ENCODE results near the gene IL17REL. TPM values are rescaled to one million over a fixed set of nuclear protein-coding genes. Genes with fewer than 3 reads are reported as not detected.

IL17REL gene
- total and polyA plus RNA-seq, 12 donors = not detected

- Histone ChIP-seq H3K4me1 (replicated peaks in 1 of 2) (no peaks in the 10 kb centered on the region), H3K9me3 (replicated peaks in 1 of 3) (no peaks in the 10 kb centered on the region), H3K4me3 (no peak overlapping the region), H3K27me3 (peaks cover 23% of the 10 kb centered on the region), H3K27ac (no peak overlapping the region), H3K36me3 (replicated peaks in 1 of 2) (no peaks in the 10 kb centered on the region)
- no peak for DNase-seq
- TF ChIP-seq, protein P1, sequence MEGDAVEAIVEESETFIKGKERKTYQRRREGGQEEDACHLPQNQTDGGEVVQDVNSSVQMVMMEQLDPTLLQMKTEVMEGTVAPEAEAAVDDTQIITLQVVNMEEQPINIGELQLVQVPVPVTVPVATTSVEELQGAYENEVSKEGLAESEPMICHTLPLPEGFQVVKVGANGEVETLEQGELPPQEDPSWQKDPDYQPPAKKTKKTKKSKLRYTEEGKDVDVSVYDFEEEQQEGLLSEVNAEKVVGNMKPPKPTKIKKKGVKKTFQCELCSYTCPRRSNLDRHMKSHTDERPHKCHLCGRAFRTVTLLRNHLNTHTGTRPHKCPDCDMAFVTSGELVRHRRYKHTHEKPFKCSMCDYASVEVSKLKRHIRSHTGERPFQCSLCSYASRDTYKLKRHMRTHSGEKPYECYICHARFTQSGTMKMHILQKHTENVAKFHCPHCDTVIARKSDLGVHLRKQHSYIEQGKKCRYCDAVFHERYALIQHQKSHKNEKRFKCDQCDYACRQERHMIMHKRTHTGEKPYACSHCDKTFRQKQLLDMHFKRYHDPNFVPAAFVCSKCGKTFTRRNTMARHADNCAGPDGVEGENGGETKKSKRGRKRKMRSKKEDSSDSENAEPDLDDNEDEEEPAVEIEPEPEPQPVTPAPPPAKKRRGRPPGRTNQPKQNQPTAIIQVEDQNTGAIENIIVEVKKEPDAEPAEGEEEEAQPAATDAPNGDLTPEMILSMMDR (IDR thresholded peaks at IDR 0.05) = no peak
- no peak for TF ChIP-seq POLR2A (IDR thresholded peaks at IDR 0.05)
- intact Hi-C loops (cut with DNase I) = no loop called here
- 86 to 94% (median 89%) methylated on average over 3 to 16 of the region's 16 CpGs; no CpG with 5 or more reads in 1 of the 4 donors for WGBS, 4 donors
These were observed 34.8 kb upstream of the IL17REL start for GRCh38 chr22:50047346-50047745.

DNA sequence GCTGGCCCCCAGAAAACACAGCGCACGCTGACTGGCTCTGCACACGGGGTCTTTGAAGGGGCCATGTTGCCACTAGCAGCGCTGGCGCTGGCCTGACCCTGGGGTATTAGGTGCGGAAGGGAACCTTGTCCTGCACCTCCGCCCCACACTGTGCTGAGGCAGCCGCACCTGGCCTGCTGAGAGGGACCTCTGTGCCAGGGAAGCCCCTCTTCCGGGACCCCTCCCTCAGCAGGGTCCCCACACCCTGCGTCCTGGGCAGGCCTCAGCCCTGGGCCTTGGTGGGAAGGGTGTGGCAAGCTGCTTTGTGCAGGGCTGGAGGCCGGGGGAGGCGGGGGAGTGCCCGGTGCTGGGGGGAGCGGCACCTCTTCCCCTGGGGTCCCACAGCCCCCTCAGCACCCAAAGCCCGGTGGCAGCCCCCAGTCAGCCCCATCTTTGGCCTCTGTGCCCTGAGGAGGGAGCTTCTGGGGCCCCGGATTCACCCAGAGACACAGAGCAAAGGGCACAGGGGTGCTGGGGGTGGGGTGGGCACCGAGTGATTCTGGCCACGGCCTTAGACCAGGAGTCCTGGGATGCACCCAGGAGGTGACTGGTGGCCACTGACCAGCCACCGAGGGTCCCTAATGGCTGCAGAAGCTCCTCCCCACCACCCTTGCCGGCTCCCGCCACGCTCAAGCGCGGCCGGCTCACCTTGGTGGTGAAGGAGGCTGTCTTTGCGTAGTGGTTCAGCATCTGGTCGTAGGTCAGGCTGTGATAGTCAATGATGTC is 34.1 kb upstream of the IL17REL start:
- Histone ChIP-seq H3K36me3 (replicated peaks in 1 of 2) (no peaks in the 10 kb centered on the region), H3K9me3 (replicated peaks in 1 of 3) (no peaks in the 10 kb centered on the region), H3K27ac (no peak overlapping the region), H3K4me1 (replicated peaks in 1 of 2) (no peaks in the 10 kb centered on the region), H3K4me3 (no peak overlapping the region), H3K27me3 (peaks cover 23% of the 10 kb centered on the region)
- intact Hi-C loops (cut with DNase I) = no loop called here
- WGBS, 4 donors = 84 to 97% (median 86%) methylated on average over 7 to 27 of the region's 27 CpGs
- no peak for DNase-seq
- TF ChIP-seq, protein P1 (IDR thresholded peaks at IDR 0.05) = no peak
- TF ChIP-seq POLR2A (IDR thresholded peaks at IDR 0.05) = no peak

GRCh38 chr22:50046019-50046415 is 33.5 kb upstream of the IL17REL start:
- Histone ChIP-seq H3K27me3 (peaks cover 24% of the 10 kb centered on the region), H3K4me3 (no peak overlapping the region), H3K4me1 (replicated peaks in 1 of 2) (no peaks in the 10 kb centered on the region), H3K9me3 (replicated peaks in 1 of 3) (no peaks in the 10 kb centered on the region), H3K36me3 (replicated peaks in 1 of 2) (no peaks in the 10 kb centered on the region), H3K27ac (no peak overlapping the region)
- no peak for DNase-seq
- 73 to 87% (median 77%) methylated on average over 2 to 19 of the region's 19 CpGs for WGBS, 4 donors
- intact Hi-C loops (cut with DNase I) = no loop called here
- TF ChIP-seq, protein P1 (IDR thresholded peaks at IDR 0.05) = no peak
- TF ChIP-seq POLR2A (IDR thresholded peaks at IDR 0.05) = no peak

- no peak for DNase-seq
- Histone ChIP-seq H3K27me3 (peaks cover 27% of the 10 kb centered on the region), H3K4me1 (replicated peaks in 1 of 2) (no peaks in the 10 kb centered on the region), H3K27ac (no peak overlapping the region), H3K36me3 (replicated peaks in 1 of 2) (no peaks in the 10 kb centered on the region), H3K4me3 (no peak overlapping the region), H3K9me3 (replicated peaks in 1 of 3) (no peaks in the 10 kb centered on the region)
- intact Hi-C loops (cut with DNase I) = no loop called here
- no peak for TF ChIP-seq POLR2A (IDR thresholded peaks at IDR 0.05)
- TF ChIP-seq, protein P1 (IDR thresholded peaks at IDR 0.05) = no peak
- WGBS, 4 donors = 60 to 83% (median 70%) methylated on average over 15 to 35 of the region's 35 CpGs
These were observed 32.9 kb upstream of the IL17REL start for GRCh38 chr22:50045211-50046018.

All from adrenal gland (tissue), 12 donors.